Ascending aorta (tissue), 2 donors: ENCODE data around the gene SLC9A2. TPM values are rescaled to one million over a fixed set of nuclear protein-coding genes. Genes with fewer than 3 reads are reported as not detected.

Experiments used
- DNase-seq, 2 donors: peaks; one replicate each; pipeline ENCODE4 v3.0.0-alpha.2; 2019; ENCODE audit warnings: low spot score in 2 of 2
- H3K27ac ChIP-seq, 2 donors: fragments of 200-600 bp; sonication (generic); one replicate each; pipeline ENCODE4 v1.5.1; 2016 to 2017; ENCODE audit warnings: mild to moderate bottlenecking in 1 of 2
- H3K27me3 ChIP-seq: fragments of 200-600 bp; sonication (generic); one replicate; pipeline ENCODE4 v1.5.1; 2017
- H3K36me3 ChIP-seq, 2 donors: fragments of 200-600 bp; sonication (generic); one replicate each; pipeline ENCODE4 v1.5.1; 2016
- H3K4me1 ChIP-seq, 2 donors: fragments of 200-600 bp; sonication (generic); one replicate each; pipeline ENCODE4 v1.5.1; 2016 to 2017; ENCODE audit warnings: mild to moderate bottlenecking in 1 of 2
- H3K4me3 ChIP-seq, 2 donors: fragments of 200-600 bp; sonication (generic); one replicate each; pipeline ENCODE4 v1.5.1; 2016 to 2017; ENCODE audit warnings: mild to moderate bottlenecking in 1 of 2
- H3K9me3 ChIP-seq, 2 donors: fragments of 200-600 bp; sonication (generic); one replicate each; pipeline ENCODE4 v1.5.1; 2016
- intact Hi-C: fragments of 100-400 bp; cut with DNase I; formaldehyde crosslinking; loops from one replicate; pipeline ENCODE4 v1.15.1; 2023
- total RNA-seq: library from RNA; depleted of rRNA; stranded (reverse); fragments of >200 nt; gene quantifications from one replicate; pipeline ENCODE4 v1.1.0, GENCODE V29; 2016
- TF ChIP-seq, protein P1 (sequence below), 3 experiments: fragments of 200-600 bp in 2 of 3; fragments of 450-650 bp in 1 of 3; sonication (generic) in 2 of 3; IDR thresholded peaks; one replicate each; pipeline ENCODE4 v1.5.1; 2016 to 2019; ENCODE audit warnings: antibody characterized with exemption in 3 of 3, mild to moderate bottlenecking in 1 of 3, moderate library complexity in 1 of 3

Gene SLC9A2
- total RNA-seq, 1 donor from 2014 or later, result not detected

- Histone ChIP-seq H3K27ac (no peak overlapping the region), H3K4me3 (no peak overlapping the region), H3K9me3 (no peaks in the 10 kb centered on the region), H3K36me3 (no peaks in the 10 kb centered on the region), H3K27me3 (no peaks in the 10 kb centered on the region), H3K4me1 (no peaks in the 10 kb centered on the region)
- TF ChIP-seq, protein P1, sequence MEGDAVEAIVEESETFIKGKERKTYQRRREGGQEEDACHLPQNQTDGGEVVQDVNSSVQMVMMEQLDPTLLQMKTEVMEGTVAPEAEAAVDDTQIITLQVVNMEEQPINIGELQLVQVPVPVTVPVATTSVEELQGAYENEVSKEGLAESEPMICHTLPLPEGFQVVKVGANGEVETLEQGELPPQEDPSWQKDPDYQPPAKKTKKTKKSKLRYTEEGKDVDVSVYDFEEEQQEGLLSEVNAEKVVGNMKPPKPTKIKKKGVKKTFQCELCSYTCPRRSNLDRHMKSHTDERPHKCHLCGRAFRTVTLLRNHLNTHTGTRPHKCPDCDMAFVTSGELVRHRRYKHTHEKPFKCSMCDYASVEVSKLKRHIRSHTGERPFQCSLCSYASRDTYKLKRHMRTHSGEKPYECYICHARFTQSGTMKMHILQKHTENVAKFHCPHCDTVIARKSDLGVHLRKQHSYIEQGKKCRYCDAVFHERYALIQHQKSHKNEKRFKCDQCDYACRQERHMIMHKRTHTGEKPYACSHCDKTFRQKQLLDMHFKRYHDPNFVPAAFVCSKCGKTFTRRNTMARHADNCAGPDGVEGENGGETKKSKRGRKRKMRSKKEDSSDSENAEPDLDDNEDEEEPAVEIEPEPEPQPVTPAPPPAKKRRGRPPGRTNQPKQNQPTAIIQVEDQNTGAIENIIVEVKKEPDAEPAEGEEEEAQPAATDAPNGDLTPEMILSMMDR (IDR thresholded peaks at IDR 0.05), result no peak
- intact Hi-C loops, result no loop called here
- no peak for DNase-seq
Measured at GRCh38 chr2:102664471-102664909, 45.1 kb downstream of the SLC9A2 start.

GRCh38 chr2:102667072-102667471 is 47.7 kb downstream of the SLC9A2 start:
- intact Hi-C loops, result no loop called here
- DNase-seq, result no peak
- H3K9me3 ChIP-seq, result no peaks in the 10 kb centered on the region
- no peaks in the 10 kb centered on the region for H3K27me3 ChIP-seq
- H3K4me3 ChIP-seq, result no peak overlapping the region
- H3K4me1 ChIP-seq, result no peaks in the 10 kb centered on the region
- TF ChIP-seq, protein P1 (IDR thresholded peaks at IDR 0.05), result no peak
- no peaks in the 10 kb centered on the region for H3K36me3 ChIP-seq
- H3K27ac ChIP-seq, result no peak overlapping the region

GRCh38 chr2:102668171-102668570 is 48.8 kb downstream of the SLC9A2 start:
- Histone ChIP-seq H3K27ac (no peak overlapping the region), H3K27me3 (no peaks in the 10 kb centered on the region)

GRCh38 chr2:102669401-102669800 is 50.0 kb downstream of the SLC9A2 start:
- TF ChIP-seq, protein P1 (IDR thresholded peaks at IDR 0.05), result no peak
- intact Hi-C loops, result no loop called here
- Histone ChIP-seq H3K9me3 (no peaks in the 10 kb centered on the region), H3K27ac (no peak overlapping the region), H3K4me3 (no peak overlapping the region), H3K4me1 (no peaks in the 10 kb centered on the region), H3K36me3 (no peaks in the 10 kb centered on the region), H3K27me3 (no peaks in the 10 kb centered on the region)
- no peak for DNase-seq

More at GRCh38 chr2:102668171-102668570, 48.8 kb downstream of the SLC9A2 start:
- Histone ChIP-seq H3K4me3 (no peak overlapping the region), H3K36me3 (no peaks in the 10 kb centered on the region), H3K9me3 (no peaks in the 10 kb centered on the region), H3K4me1 (no peaks in the 10 kb centered on the region)
- intact Hi-C loops, result no loop called here
- TF ChIP-seq, protein P1 (IDR thresholded peaks at IDR 0.05), result no peak
- no peak for DNase-seq

GRCh38 chr2:102672107-102672776 is 52.9 kb downstream of the SLC9A2 start:
- intact Hi-C loops, result no loop called here
- DNase-seq, result no peak

More at GRCh38 chr2:102672107-102672776, 52.9 kb downstream of the SLC9A2 start:
- no peaks in the 10 kb centered on the region for H3K9me3 ChIP-seq
- H3K27me3 ChIP-seq, result no peaks in the 10 kb centered on the region
- H3K4me1 ChIP-seq, result no peaks in the 10 kb centered on the region
- H3K36me3 ChIP-seq, result no peaks in the 10 kb centered on the region
- H3K27ac ChIP-seq, result no peak overlapping the region
- TF ChIP-seq, protein P1 (IDR thresholded peaks at IDR 0.05), result no peak
- H3K4me3 ChIP-seq, result no peak overlapping the region
